SK-N-SH treated with all-trans-retinoic acid at 6 μM for 48 hours (cell line): Measurements from ENCODE around the gene SLC4A4.

Source experiments
- ISL1 ChIP-seq: fragments of 250-450 bp; sonication (Bioruptor Pico); IDR thresholded peaks from 2 replicates; pipeline ENCODE4 v2.1.2; 2022; ENCODE audit warnings: mild to moderate bottlenecking, moderate library complexity
- RARB ChIP-seq: fragments of 250-450 bp; sonication (Bioruptor Pico); IDR thresholded peaks from 2 replicates; pipeline ENCODE4 v1.8.0; 2021; ENCODE audit warnings: mild to moderate bottlenecking, moderate library complexity
- SNAI2 ChIP-seq: fragments of 250-450 bp; sonication (Bioruptor Pico); IDR thresholded peaks from 2 replicates; pipeline ENCODE4 v1.5.0; 2020; ENCODE audit warnings: mild to moderate bottlenecking, moderate library complexity
- ZC3H10 ChIP-seq: fragments of 250-450 bp; sonication (Bioruptor Pico); IDR thresholded peaks from 2 replicates; pipeline ENCODE4 v1.5.1; 2021; ENCODE audit warnings: mild to moderate bottlenecking, moderate library complexity
- ZFP3 ChIP-seq: fragments of 250-450 bp; sonication (Bioruptor Pico); IDR thresholded peaks from 2 replicates; pipeline ENCODE4 v1.5.0; 2020; ENCODE audit warnings: mild to moderate bottlenecking, moderate library complexity
- ZNF565 ChIP-seq: fragments of 450-650 bp; formaldehyde crosslinking; conservative IDR thresholded peaks from 2 replicates; pipeline ENCODE4 v1.5.0; 2020; ENCODE audit warnings: low read depth, mild to moderate bottlenecking, moderate library complexity
- TF ChIP-seq, protein P1 (sequence below): fragments of 250-450 bp; sonication (Bioruptor Pico); IDR thresholded peaks from 2 replicates; pipeline ENCODE4 v1.8.0; 2020; ENCODE audit warnings: mild to moderate bottlenecking, moderate library complexity, borderline replicate concordance

GRCh38 chr4:71568131-71568530 is 229.3 kb downstream of the SLC4A4 start:
- no peak for TF ChIP-seq SNAI2 (CRISPR knock-in tag)
- TF ChIP-seq, protein P1, sequence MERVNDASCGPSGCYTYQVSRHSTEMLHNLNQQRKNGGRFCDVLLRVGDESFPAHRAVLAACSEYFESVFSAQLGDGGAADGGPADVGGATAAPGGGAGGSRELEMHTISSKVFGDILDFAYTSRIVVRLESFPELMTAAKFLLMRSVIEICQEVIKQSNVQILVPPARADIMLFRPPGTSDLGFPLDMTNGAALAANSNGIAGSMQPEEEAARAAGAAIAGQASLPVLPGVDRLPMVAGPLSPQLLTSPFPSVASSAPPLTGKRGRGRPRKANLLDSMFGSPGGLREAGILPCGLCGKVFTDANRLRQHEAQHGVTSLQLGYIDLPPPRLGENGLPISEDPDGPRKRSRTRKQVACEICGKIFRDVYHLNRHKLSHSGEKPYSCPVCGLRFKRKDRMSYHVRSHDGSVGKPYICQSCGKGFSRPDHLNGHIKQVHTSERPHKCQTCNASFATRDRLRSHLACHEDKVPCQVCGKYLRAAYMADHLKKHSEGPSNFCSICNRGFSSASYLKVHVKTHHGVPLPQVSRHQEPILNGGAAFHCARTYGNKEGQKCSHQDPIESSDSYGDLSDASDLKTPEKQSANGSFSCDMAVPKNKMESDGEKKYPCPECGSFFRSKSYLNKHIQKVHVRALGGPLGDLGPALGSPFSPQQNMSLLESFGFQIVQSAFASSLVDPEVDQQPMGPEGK (CRISPR knock-in tag) = no peak
- TF ChIP-seq ZC3H10 (CRISPR knock-in tag) = no peak
- TF ChIP-seq RARB (CRISPR knock-in tag) = no peak
- TF ChIP-seq ISL1 = no peak
- no peak for TF ChIP-seq ZNF565 (CRISPR knock-in tag)
- TF ChIP-seq ZFP3 (CRISPR knock-in tag) = no peak
